ENCODE data around the gene SNX20. TPM values are rescaled to one million over a fixed set of nuclear protein-coding genes. Genes with fewer than 3 reads are reported as not detected.

SNX20 gene
- polyA plus RNA-seq, 12 donors, result 1.1 to 4.6 (median 1.6) TPM; not detected in 2

- no peak for DNase-seq
These were observed 45.4 kb downstream of the SNX20 start for GRCh38 chr16:50635505-50636392.

DNA sequence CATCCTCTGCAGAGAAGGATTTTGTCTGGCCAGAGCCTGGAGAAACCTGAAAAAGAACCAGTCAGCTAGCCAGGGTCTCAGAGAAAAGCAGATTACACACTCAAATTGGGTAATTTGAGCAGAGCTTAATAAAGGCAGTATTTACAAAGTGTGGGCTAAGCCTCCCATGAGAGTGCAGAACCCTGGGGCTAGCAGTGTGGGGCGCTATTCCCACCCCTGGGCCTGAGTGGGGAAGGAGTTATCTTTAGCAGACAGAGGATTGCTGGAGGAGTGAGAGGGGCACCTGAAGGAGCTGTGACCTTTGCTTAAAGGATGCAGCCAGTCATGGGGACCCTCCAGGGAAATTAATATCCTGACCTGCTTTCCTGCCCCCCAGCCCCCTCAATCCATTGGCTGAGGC, 46.2 kb downstream of the SNX20 start:
- no peak for DNase-seq

GRCh38 chr16:50634090-50634489, 47.0 kb downstream of the SNX20 start:
- DNase-seq, result no peak

DNA sequence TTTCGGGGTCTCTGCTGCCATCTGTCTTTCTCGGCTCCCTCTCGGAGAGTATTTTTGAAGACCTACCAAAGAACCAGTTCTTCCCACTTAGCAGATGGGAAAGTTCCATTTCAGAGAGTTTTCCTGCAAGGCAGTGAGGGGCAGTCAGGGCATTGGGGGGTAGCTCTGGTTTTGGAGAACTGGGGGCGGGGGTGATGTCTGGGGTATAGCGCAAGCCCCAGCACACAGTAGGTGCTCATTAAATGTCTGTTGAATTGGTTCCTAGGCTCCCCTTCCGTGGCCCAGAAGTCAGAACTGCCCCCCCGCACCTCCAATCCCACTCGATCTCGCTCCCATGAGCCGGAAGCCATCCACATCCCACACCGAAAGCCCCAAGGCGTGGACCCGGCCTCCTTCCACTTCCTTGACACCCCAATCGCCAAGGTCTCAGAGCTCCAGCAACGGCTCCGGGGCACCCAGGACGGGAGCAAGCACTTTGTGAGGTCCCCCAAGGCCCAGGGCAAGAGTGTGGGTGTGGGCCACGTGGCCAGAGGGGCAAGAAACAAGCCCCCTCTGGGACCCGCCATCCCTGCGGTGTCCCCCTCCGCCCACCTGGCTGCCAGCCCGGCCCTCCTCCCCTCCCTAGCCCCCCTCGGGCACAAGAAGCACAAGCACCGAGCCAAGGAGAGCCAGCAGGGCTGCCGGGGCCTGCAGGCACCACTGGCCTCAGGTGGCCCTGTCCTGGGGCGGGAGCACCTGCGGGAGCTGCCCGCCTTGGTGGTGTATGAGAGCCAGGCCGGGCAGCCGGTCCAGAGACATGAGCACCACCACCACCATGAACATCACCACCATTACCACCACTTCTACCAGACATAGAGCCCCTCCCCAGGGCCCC, 47.9 kb downstream of the SNX20 start:
- no peak for DNase-seq

DNA sequence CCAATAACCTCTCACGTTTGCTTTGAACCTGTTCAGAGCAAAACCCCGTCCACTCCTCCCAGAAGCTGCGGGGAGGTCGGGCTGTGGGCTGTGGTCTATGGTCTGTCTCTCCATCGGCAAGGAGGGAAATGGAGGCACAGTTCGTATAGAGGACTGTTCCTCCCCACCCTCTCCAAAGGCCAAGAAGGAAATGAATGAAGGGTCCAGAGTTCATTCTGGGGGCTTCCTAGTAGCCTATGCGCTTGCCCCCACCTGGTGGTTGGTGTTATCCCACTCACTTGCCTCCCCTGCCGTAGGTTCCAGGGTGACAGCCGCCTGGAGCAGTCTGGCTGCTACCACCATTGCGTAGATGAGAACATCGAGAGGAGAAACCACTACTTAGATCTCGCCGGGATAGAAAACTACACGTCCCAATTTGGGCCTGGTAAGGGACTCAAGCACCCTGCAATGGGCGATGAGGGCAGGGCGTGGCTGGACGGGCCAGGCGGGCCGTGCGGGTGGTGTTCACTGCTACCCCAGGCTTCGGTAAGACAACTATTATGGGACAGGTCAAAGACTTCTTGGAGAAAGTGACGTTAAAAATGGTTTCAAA, 49.0 kb downstream of the SNX20 start:
- no peak for DNase-seq

DNA sequence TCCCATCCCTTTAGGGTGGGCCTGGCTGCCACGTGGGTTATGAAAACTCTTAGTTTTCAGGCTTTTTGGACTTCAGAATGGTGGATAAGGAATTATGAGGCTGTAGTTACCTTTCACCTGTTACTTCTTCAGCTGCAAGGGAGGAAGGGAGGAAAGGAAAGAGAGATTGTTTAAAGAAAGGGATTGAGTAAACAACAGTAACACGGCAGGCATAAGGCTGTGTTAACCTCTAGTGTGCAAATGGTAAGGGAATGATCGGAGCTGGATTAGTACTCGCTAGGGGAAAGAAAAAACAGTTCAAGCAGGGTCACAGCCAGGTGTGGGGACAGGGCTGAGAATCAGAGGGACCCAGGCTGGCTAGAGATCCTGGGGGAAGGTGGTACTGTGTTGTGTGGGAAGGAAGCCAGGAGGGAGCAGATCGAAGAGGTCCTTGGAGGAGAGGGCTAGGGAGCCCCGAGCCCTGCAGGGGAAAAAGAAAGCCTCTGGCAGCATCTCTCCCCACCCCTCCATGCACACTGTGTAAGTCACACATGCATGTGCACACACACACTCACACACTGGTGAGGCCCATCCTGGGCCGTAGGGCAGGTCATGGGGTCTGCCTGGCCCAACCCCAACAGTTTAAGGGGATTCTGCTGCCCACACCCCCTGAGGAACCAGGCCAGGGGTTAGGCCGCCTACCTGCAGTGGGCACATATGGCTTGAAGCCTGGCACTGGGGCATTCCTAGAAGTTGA, 49.7 kb downstream of the SNX20 start:
- DNase-seq, result no peak

GRCh38 chr16:50630394-50631020, 50.6 kb downstream of the SNX20 start:
- no peak for DNase-seq

- no peak for DNase-seq
These were observed 51.8 kb downstream of the SNX20 start for GRCh38 chr16:50629334-50629733.

GRCh38 chr16:50628156-50628802, 52.8 kb downstream of the SNX20 start:
- no peak for DNase-seq

DNA sequence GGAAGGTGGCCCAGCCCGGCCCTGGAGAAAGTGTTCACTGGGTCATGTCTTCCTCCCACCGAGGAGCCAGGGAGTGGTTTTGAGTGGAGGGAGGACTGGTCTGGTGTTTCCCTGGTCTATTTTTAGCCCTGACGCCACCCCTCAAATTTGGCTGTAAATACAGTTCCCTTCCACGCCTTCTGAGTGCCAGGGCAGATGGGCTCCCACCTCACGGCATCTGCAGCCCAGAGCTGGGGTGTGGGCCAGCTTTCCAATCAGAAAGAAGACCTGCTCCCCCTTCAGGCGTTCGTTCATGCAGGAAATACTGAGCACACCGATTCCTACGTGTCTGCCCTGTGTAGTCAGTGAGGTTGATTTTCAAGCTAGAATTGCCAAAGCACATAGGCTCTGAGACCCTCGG, 53.7 kb downstream of the SNX20 start:
- DNase-seq, result peak; percentile 69

DNA sequence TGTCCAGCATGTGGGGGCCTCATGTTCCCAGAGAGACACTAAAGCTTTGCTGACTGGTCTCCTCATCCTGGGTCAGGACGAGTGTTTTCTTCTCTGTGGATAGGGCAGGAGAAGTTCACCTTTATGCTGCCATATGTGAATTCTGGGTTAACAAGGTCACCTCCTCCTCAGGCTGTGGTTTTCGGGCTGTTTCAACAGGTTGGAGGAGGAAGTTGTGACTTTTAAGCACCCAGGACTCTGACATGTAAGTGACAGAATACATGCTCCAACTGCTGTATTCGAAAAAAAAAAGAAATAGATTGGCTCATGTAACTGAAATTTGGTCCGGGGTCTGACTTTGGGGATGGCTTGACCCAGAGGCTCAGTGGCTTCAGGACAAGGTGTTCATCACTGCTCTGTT, 54.2 kb downstream of the SNX20 start:
- DNase-seq, result no peak

- no peak for DNase-seq
These were observed 55.7 kb downstream of the SNX20 start for GRCh38 chr16:50625374-50625773.

GRCh38 chr16:50624449-50624970, 56.6 kb downstream of the SNX20 start:
- DNase-seq, result no peak

GRCh38 chr16:50622643-50623369, 58.3 kb downstream of the SNX20 start:
- no peak for DNase-seq

GRCh38 chr16:50622029-50622428, 59.1 kb downstream of the SNX20 start:
- DNase-seq, result no peak

All from muscle of arm (tissue), 12 donors.